Stimulated activated CD4-positive, alpha-beta T cell treated with anti-CD3 and anti-CD28 coated beads, TNF-alpha, amount 100 ng/mL, for 4 hours (primary cell): Measurements from ENCODE around the gene PPP1R14C.
"Not testable (repeated sequence)": the region's sequence is repeated elsewhere in the genome, so short reads cannot be mapped to it uniquely, and the experiment has no call there.

Experiments used
- DNase-seq, 3 experiments: peaks; one replicate each; pipeline ENCODE4 v3.0.0-alpha.2; 2020; ENCODE audit warnings: low read depth in 3 of 3

The PPP1R14C gene

DNA sequence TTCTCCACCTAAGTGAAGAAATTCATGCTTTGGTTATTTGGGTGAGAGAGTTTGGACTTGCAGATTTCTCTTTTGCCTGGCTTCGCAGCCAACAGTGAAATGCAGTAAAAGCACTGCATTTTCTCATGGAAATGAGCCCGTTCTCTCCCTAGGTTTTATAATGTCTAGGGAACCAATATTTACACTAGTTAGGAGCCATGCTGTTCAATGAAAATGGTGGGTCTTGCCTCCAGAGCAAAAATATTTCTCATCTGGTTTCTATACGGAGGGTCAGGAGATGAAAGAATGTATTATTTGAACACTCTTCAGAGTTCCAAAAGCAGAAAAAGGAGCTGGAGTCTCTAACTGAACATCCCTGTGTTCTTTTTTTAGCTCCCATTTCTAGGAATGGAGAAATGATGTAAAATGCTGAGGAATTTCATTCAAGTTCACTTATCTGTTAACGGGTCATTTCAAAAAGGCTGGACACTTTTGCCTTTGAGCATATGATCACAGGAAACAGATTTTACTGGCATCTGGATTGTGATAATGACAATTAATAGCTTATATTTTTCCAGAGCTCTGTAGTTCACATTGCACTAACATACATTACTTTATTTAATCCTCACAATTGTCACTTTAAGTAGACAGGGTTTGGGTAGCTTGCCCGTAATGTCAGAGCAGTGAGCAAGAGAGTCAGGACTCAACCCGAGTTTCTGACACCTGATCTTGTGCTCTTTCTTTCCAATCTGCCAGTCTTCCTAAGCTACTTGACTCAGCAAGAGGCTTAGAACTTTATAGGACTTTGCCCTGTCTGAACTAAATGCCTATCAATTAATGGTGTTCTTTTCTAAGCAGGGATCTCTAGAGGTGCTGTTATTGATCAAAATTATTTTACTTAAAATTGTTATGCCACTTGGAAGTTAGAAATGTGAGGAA is 78.0 kb downstream of the PPP1R14C start:
- DNase-seq: no peak

DNA sequence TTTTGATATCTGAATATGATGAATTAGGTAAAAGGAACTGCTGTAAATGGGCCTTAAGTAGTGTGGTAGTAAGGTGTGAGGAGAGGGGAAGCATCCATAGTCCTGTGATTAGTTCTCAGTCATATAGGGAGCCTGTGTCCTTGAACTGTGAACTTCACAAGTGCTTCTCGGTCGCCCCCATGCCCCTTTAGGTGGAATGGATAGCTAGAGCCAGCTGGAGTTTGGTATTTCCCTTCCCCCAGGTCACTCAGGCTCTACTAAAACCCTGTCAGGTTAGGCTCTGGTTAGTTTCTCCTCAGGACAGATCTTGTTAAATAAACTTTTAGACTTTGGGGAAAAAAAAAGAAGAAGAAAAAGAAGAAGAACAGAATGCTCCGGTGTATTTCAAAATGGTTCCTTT is 82.0 kb downstream of the PPP1R14C start:
- DNase-seq: no peak

DNA sequence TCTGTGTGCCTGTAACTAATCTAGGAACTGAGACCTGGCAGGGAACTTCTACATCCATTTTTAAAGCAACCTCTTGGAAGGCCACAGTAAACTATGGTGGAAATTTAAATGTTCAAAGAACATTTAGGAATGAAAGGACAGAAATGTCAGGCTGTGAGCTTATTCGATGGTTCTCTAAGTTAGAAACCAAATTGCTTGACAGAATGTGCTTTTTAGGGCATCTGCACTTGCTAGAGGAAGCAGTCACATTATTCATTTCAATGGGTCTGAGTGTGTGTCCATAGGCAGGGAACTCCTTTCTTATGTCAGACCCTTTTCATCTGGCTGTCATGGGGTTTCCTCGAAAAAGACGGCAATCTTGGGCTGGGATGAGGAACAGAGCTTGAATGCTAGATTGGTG is 84.4 kb downstream of the PPP1R14C start:
- DNase-seq: no peak

DNA sequence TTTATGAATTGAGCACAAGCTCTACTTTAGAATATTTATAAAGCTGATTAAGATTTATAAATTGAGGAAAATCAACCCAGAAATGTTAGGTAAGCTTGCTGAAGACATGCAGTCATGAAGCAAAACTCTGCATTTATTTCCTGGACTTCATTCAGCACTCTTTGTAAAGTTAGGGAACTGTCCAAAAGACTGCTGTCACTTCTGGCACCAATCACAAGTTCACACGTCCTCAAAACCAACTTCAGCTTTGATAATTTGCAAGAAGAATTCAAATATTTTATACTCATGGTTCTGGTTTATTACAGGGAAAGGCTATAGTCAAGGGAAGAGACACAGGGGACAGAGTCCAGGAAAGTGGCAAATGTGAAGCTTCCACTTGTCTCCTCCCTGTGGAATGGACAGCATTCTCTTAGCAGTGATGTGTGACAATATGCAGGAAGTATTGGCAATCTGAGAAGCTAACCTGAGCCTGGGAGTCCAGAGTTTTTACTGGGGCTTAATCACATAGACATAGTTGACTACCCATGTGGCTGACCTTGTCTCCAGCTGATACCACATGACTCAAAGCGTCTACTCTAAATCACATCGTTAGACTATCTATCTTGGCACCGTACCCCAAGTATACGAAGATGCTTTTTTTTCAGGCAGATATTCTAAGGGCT is 85.4 kb downstream of the PPP1R14C start:
- no peak for DNase-seq

DNA sequence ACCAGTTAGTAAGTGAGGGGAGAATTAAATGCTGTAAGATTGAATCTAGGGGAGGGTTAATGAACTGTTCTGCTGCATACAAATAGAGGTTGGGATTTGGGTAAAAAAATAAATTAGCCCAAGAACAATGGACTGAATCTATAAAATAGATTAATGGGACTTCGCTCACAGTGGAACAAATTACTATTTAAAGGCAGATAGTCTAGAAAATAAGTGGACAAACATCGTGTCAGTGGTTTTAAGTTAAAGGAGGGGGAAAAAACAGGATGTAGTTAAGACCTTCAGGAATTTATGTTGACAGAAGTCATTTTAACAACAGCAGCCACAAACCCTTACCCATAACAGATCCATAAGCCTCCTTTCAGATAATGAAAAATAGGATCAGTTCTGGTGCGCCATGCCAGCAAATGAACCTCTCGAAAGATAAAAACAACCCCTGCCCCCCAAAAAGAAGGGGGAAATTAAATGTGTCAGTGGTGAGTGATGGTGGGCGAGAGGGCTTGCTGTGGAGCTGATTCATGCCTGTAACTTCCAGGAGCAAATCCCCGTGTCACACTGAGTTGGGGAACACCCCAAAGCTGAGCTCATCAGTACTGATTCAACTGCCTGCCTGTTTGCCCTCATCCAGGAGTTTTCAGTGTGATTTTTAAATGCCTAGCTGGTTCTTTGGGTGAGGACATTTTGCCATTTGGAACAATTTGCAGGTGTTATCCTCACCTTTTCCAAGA is 86.8 kb downstream of the PPP1R14C start:
- no peak for DNase-seq

DNA sequence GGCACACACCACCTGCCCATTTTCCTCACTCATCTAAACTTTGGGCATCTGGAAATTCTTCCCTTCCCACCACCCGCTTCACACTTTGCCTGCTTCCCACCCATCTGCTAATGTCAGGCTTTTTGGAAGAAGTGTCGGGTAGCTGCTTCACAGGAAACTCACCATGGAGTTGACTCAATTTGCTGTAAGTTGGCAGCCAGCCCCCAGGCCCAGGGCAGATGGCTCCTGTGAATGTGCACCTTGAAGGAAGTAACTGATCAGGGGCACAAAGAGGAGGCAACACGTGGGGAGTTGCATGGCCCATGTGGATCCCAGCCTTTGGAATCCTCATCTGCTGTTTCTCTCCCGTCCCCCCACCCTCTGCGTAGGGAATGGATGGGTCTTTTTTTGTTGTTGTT is 87.3 kb downstream of the PPP1R14C start:
- no peak for DNase-seq

DNA sequence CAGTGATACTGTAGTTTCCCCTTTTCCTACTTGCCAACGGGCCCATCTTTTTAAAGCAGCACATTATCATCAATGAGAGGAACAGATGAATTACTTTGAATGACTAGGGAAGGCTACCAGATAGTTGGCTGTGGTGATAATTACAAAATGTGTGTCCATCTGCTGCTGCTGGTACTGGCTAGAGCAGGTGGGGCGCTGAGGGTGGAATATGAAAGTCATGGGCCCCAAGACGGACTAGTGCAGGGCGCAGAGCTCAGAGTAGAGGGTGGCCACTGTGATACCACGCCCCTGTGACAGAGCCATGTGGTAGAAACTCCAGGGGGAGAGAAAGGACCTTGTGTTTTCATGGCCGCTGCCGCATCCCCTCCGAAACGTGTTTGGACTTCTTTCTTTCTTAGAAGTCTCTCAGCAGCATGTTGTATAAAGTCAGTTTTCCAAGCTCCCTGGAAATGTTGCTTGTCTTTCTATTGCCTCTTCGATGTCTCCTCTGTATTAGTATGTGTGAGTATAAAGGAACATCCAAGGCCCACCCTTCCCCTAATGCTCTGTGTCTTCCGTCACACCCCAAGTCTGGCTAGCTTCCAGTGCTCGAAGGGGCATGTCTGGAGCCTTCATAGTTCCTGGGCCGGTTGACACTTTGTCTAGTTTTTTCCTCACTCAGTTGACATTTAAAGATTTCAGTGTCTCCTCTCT is 88.1 kb downstream of the PPP1R14C start:
- no peak for DNase-seq

DNA sequence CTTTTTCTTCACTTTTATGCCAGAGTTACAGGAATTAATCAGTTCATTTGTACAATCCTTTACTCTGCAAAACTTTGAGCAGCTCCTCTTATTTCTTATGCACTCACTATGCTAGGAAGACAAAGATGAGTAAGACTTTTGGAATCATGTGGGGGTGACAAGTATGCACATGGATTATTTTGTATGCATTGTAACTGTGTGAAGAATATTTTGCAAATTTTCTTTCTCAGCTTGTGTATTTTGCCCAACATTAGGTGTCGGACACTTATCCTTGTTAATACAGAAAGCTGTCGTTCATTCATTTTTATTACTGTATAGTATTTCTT is 88.6 kb downstream of the PPP1R14C start:
- DNase-seq: no peak

DNA sequence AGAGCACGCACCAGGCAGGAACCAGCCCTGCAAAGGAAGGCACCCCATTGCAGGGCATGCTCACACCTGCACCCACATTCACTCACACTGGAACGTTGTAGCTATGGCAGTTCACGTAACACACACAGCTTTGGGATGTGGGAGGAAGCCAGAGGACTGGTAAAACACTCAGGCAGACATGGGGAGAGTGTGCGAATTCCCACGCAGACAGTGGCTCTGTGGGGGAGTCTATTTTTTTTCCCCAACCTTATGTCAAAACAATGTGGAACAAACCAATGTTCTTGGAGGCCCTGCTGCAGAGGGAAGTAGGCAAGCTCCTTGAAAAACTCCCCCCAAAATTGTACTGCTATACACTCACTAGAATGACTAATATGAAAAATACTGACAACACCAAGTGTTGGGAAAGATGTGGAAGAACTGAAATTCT is 91.0 kb downstream of the PPP1R14C start:
- DNase-seq: no peak

DNA sequence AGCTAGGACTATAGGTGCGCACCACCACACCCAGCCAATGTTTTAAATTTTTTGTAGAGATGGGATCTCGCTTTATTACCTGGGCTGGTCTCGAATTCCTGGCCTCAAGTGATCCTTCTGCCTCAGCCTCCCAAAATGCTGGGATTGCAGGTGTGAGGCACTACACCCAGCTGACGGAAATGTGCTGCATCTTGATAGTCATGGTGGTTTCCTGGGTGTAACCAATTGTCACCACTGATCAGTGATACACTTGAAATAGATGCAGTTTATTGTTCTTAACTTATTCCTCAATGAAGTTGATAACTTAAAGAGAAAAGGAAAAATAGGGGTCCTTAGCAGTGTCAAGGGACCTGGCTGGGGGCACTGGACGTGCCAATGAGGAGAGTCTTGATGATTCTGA is 92.4 kb downstream of the PPP1R14C start:
- no peak for DNase-seq

DNA sequence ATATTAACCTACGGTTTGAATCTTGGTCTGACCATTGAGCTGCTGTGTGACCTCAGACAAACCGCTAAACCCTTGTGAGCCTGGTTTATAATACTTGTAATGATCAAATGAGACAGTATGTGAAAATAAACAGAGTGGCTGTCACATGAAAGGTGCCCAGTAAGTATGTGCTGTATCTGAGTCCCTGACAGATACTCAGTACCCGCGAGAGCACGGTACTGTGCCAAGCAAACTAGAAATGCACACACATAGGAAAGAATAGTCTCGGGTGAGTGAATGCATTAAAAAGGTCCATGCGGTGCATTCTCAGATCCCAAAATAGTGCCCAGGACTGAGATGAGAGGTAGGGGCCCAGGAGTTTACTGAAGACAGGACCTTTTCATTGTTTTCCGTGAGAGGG is 93.3 kb downstream of the PPP1R14C start:
- DNase-seq: no peak

DNA sequence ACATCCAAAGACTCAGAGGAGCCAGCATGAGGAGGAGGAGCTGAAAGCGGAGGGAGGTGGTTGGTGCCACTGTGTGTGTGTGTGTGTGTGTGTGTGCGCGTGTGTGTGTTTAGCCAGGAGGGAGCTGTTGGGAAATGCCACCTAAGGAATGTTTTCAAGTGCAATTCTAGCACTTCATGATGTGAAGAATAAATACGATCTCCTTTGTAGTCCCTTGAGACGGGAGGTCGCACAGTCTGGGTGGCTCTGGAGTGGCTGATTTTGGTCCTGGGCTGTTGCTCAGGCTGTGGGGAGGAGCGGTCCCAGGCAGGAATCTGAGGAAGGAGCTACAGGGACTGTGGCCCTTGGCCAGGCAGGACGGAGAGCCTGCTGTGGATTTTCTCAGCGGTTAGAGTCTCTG is 93.7 kb downstream of the PPP1R14C start:
- DNase-seq: no peak

DNA sequence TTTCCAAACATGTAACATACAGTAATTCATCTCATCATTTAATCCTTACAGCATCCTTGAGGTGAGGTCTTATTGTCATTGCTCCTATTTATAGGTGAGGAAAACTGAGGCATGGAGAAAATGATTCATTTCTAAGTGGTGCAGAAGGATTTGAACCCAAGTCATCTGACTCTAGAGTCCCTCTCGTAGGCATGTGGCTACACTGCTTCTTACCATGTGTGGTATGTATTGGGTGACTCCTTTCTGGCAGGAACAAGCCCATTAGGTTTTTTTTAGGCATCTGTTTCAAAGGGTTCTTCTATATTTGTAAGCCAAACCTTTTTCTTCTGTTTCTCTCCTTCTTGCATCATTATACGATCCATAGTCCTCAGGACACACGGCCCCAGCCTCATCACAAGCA is 94.8 kb downstream of the PPP1R14C start:
- no peak for DNase-seq

DNA sequence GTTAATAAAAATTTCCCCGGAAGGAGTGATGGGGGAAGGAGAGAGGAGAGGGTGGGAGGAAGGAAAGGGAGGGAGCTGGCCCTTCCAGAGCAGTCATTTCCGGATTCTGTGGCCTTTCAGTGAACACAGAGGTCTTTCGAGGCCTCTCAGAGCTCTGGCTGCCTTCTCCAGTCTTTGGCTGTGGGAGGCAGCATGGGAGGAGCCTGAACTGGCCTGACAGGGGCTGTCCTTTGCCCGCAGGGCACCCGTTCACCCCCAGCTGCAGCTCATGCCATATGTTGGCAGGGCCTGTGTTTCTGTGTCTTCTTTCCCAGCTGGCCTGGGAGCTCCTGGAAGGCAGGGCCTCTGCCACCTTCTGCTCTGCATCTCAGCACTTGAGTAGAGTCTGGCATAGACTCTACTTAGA is 95.5 kb downstream of the PPP1R14C start:
- DNase-seq: no peak

DNA sequence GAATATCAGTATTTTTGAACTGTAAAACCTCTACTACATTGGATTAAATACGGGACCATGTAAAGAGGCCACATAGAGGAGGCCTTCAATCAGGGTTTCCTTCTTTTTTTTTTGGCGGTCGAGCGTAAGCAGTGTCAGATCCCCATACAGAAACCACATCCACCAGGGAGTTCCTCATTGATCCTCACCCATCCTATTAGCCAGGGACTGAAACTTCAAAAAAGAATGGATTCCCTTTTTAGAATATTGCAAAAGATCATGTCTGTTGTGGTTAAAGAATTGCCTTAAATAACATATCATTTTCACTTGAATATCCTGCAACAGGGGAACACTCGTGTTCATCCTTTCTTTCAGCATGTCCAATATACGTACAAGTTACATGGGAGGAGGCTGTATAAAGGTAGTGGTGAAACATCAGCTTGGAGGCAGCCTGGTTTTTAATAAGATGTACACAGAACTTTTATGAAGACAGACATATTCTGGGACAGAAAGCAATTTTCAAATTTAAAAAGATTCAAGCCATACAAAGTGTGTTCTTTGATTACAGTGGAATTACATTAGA is 96.1 kb downstream of the PPP1R14C start:
- no peak for DNase-seq

DNA sequence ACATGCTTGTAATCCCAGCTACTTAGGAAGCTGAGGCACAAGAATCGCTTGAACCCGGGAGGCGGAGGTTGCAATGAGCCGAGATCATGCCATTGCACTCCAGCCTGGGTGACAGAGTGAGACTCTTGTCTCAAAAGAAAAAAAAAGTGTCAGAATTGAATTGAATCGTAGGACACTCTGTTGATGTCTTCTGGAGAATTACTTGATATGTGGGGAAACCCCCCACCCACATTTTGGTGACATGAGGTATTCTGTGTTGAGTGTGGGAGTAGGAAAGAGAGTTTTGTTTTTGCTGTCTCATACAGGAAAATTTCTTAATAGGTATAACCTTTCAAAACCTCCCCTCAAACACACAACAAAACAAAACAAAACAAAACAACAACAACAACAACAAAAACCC is 98.9 kb downstream of the PPP1R14C start:
- not testable (repeated sequence) for DNase-seq

DNA sequence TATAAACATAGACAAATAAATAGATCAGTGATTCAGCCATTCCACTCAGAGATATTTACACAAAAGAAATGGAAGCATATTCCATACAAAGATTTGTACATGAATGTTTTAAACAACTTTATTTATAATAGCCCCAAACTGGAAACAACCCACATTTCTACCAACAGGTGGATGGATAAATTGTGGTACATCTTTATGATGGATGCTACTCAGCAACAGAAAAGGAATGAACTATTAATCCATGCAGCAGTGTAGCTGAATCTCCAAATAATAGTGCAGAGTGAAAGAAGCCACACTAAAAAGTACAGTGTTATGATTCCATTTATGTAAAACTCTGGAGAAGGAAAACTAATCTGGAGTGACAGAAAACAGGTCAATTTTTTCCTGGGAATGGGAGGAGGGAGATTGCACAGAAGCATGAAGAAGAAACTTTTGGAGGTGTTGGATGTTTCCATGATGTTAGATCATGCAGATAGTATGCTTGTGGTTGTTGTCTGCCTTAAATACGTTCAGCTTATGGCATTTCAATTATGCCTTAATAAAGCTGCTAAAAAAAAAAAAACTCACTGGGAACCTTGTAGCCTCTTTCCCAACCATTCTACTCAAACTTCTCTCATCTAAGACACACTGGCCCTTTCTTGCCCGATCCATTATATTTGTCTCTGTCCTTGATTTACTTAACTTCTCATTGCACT is 100.9 kb downstream of the PPP1R14C start:
- no peak for DNase-seq

DNA sequence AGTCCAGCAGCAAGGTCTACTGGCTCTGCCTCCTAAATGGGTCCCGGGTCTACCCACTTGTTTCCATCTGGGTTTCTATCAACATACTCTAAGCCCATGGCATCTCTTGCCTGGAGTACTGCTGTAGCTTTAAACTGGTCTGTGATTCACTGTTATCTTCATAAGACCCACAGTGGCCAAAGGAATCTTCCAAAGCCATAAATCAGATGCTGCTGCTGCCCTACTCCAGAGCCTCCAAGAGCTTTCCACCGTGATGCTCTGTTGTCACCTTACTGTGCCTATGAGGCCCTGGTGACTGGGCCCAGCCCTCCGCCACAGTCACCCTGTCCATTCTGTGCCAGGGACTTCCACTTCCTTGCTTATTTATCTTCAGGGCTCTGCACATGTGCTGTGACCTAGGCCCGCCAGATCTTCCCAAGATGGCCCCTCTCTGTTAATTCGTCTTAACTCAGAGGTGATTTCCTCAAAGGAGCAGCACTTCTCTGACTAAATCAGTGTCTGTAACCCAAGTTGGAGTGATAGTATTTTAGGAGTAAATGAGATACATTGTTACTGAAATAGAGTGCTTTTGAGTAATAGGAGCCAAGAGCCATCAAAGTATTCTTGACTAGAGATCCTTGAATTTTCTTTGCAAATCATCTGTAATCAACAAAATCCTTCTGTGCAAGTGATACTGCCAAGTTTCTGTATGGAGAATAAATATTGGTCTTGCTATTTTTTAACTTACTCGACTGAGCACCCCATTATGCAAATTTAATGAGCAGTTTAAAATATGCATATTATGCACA is 102.5 kb downstream of the PPP1R14C start:
- no peak for DNase-seq

DNA sequence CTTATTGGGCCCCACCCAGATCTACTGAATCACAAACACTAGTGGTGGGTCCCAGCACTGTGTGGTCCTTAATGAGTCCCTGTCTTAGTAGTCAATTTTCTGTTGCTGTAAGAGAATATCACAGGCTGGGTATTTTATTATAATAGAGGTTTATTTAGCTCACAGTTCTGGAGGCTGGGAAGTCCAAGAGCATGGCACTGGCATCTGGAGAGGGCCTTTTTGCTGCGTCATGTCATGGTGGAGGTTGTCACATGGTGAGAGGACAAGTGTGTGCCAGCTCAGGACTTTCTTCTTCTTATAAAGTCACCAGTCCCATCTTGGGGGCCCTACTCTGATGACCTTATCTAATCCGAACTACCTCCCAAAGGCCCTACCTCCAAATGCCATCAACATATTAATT is 105.0 kb downstream of the PPP1R14C start:
- DNase-seq: no peak

DNA sequence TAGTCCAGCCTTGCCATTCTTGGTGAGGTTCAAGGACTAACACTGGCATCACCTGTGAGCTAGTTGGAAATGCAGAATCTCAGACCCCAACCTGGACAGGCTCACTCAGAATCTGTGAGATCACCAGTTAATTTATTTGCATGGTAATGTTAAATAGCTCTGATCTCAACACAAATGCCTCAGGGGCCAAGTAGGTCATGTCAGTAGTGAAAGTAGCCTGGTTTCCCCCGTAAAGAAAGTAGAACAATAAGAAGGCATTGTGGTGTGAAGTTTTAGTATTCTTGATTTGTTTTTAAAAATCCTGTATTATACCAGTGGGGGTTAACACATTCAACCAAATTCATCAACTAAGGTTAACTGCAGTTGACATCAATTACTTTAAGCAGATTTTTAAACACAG is 105.5 kb downstream of the PPP1R14C start:
- DNase-seq: no peak
